ENCODE measurements around the gene PRMT1.
"Not testable (repeated sequence)": the region's sequence is repeated elsewhere in the genome, so short reads cannot be mapped to it uniquely, and the experiment has no call there.

The PRMT1 gene

DNA sequence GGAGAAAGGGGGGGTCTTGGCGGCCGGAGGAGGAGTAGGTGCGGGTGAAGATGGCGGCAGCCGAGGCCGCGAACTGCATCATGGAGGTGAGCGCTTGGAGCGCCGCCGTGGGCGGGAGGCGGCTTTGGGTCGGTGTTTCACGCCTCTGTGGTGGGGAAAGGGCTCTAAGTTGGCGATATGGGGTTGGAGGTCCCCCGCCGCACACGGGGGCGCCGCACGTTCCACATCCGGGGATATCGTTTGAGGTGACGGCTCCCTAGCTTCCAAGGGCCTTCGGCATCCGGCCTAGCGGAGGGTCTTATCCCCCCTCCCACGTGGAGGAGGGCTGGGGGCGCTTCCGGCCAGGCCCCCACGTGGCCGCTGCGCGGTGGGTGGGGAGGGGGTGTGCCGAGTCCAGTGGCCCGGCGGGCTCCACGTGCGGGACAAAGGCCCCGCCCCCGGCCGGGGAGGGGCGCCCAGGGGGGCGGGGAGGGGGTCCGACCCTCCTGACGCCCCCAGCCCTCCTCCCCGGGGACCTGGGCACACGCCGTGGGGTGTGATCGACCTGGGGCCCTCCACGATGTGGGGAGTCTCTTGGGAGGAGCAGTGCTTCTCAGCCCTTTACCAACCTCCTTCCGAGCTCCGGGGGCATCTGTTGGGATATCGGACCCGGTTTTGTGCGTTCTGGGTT lies at the start of gene PRMT1:
PRMT1 (plus strand) TSS at position 41 of the 670 bp plus-strand sequence; CDS start at position 51, 10 bp downstream.
- no peak for DNase-seq (ENCODE audit: low read depth)

GRCh38 chr19:49629659-49630058 lies 47.4 kb upstream of the PRMT1 start:
- no peak for DNase-seq (ENCODE audit: low read depth)

GRCh38 chr19:49631014-49631588 lies 46.0 kb upstream of the PRMT1 start:
- DNase-seq (ENCODE audit: low read depth): no peak

DNA sequence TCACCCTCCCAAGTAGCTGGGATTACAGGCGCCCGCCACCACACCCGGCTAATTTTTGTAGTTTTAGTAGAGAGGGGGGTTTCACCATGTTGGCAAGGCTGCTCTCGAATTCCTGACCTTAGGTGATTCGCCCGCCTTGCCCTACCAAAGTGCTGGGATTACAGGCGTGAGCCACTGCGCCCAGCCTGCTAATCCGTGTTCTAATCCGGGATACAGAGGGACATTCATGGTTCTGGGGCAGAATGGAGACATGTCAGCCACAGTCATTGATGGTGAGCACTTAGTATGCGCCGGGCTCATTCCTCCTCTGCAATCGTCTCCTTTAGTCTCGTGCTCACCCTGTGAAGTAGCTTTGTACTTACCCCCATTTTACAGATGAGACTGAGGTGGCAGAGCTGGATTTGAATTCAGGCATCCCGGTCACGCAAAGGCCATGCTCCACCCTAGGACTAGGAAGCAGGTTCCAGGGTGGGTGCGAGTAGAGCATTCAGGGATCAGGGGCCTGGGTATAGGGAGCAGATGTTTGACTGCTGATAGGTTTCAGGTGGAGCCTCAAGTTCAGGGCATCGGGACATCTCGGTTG lies 45.4 kb upstream of the PRMT1 start:
- DNase-seq (ENCODE audit: low read depth): no peak

DNA sequence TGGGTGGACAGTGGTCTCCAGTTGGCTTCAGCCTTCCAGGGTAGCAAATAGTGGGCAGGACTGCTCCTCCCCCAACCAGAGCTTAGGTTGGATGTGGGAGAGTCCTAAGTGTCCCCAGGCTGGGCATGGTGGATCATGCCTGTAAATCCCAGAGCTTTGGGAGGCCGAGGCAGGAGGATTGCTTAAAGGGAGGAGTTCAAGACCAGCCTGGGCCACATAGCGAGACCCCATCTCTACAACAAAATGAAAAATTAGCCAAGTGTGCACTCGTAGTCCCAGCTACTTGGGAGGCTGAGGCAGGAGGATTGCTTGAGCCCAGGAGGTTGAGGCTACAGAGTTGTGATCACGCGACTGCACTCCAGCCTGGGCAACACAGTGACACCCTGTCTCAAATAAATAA lies 44.5 kb upstream of the PRMT1 start:
- DNase-seq (ENCODE audit: low read depth): no peak

DNA sequence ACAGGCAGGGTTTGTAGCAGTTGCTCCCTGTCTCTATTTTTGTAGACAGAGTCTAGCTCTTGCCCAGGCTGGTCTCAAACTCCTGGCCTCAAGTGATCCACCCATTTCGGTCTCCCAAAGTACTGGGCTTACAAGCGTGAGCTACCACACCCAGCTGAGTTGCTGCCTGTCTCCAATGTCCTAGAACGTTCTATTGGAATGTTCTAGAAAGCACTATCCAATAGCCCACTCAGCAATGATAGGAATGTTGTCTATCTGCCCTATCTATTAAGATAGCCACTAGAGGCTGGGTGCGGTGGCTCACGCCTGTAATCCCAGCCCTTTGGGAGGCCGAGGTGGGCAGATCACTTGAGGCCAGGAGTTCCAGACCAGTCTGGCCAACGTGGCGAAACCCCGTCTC lies 43.8 kb upstream of the PRMT1 start:
- DNase-seq (ENCODE audit: low read depth): not testable (repeated sequence)

GRCh38 chr19:49635530-49636232 lies 41.4 kb upstream of the PRMT1 start:
- DNase-seq (ENCODE audit: low read depth): no peak

DNA sequence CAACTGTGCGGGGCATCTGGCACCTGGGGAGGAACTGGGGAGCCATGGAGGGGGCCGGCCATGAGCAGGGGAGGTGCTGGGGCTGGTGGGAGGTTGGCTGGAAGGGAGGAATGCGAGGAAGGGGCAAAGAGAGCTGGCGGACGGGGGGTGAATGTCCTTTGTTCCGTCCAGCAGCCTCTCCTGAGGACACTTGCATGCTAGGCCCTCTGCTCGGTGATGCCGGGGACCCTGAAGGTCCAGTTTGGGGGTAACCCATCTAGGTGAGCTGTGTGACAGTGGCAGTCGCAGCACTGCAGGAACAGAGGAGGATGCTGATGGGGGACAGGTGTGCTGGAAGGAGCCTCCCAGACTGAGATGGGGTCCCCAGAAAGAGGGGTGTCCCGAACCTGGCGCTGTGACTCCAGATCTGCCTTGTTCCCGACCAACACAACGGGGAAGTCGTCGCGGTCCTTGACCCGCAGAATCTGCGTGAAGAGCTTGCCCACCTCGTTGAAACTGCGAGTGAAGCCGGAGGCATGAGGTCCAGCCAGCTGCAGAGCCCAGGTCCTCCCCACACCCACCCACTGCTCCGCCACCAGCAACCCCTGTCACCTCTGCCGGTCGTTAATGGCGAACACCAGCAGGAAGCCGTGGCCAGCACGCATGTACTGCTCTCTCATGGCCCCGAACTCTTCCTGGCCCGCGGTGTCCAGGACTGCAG lies 40.7 kb upstream of the PRMT1 start:
- no peak for DNase-seq (ENCODE audit: low read depth)

DNA sequence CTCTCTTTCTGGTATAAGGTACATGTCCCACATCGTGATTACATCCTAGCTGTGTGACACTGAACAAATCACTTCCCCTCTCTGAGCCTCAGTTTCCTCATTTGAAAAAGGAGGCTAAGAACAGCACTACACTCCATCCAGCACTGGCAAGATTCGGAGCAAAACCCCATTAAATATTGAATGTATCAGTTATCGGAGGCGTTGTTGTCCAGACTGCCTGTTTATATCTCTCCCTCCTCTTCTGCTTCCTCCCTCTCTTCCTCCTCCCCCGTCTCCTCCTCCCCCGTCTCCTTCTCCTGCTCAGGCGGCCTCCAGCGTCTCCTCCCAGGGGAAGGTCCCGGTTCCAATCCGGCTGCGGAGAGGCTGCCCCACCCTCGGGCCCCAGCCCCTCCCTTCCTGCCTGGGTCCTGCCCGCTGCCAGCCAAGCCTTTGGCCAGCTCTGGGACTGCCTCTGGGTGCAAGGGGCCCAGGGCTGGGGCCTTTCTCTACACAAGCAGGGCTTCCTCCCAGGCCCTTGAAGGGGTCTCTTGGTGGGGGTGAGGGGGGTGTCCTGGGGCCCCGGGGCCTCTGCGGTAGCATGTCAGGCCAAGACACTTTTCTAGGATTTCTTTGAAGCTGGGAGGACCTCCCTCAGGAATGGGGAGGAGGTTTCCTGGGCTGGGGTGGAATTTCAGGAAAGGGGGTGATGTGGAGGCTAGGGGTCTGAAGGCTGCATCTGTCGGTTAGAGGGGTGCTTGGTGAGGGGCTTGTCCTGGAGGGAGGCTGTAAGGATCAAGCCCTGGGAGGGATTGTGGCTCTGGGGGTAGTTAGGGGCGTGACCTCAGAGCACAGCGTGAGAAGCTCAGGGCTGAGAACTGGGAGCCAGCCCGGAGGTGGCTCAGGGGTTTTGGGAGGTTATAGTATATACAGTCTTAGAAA lies 39.0 kb upstream of the PRMT1 start:
- no peak for DNase-seq (ENCODE audit: low read depth)

GRCh38 chr19:49639401-49640112 lies 37.5 kb upstream of the PRMT1 start:
- no peak for DNase-seq (ENCODE audit: low read depth)

DNA sequence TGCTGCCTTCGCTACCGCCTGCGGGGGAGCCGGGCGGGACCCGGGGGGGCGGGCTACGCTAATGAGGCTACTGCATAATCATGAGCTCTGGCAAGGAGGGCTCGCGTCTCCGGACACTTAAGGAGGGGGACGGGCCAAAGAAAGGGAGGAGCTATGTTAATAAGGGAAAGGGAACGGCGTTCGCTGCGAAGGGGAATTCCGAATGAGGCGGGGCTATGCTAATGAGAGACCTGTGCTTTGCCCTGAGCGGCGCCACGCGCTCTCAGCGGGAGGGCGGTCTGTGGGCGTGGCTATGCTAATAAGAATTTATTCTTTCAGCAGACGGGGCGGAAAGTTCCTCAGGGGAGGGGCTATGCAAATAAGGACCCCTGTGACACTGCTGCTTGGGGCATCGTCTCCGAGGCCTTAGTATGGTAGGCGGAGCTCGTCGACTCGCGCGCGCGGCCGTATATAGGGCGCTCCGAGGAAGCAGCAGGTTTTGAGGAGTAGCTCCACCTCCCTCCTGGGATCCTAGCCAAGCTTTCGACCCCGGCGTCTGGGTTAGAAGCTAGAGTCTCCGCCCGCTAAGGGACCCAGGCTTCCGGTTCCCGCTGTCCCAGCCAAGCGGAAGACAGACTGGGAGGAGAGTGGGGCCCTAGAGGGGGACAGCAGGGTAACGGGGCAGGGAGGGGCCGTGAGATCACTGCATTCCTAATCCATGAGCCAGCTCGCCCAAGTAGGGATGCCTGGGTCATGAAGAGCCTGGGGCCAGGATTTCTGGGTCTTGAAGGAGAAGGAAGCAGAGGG lies 36.8 kb upstream of the PRMT1 start, which contains the start of gene RRAS:
RRAS (minus strand) TSS at position 31 of the 786 bp plus-strand sequence. CDS start 45 bp downstream, outside the sequence.
- DNase-seq (ENCODE audit: low read depth): peak; percentile 100

DNA sequence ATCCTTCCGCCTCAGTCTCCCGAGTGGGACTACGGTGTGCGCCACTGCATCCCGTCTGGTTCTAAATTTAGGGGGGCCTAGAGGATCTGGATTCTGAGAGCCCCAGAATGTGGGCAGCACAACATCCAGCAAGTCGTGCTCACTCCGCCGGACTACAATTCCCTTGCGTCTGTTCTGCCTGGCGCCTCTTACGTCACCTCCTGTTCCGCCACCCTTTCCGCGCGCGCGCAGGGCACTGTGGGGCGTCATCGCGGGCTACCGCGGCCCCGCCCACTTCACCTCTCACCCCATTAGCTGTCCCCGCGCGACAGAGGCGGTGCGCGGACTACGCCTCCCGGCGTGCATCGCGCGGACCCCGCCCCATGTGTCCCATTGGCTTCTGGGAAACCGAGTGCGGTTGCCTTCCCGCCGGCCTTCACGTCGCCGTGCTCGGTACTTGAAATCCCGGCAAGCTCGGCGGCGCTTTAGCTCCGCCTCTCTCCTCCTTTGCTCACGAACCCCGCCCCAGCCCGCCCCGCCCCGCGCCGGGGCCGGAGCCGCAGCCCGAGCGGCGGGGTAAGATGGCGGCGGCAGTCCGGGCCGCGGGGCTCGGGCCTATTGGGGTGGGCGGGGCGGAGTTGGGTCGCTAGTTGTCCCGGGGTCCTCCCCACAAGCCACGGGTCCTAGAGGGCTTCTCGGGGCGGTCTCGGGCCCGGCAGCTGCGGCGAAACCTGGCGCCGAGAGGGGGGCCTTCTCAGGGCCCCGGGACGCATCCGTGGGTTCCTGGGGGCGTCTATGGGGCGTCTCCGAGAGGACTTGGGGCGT lies 35.2 kb upstream of the PRMT1 start, which contains the start of gene SCAF1:
SCAF1 (plus strand) TSS at position 522 of the 804 bp plus-strand sequence. CDS start 2,818 bp downstream, outside the sequence.
- DNase-seq (ENCODE audit: low read depth): peak; percentile 98

- DNase-seq (ENCODE audit: low read depth): no peak
These were observed 34.5 kb upstream of the PRMT1 start for GRCh38 chr19:49642492-49643035.

DNA sequence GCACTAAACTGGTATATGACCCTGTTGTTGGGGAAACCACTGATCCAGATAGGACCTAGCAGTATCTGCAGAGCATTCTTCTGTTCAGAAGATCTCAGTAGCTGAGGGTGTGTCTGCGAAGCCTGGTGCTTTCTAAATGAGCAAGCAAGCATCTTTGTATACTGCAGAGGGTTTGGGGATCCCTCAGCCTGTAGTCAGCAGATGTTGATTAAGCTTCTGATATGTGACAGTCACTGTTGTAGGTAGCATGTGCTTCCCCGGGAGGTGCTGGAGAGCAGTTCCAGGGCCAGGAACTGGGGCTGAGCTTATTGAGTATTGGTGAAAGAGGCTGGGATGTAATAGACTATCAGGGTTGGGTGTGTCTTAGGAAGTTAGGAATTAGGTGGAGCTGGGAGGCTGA lies 33.6 kb upstream of the PRMT1 start:
- DNase-seq (ENCODE audit: low read depth): no peak

GRCh38 chr19:49645592-49645991 lies 31.5 kb upstream of the PRMT1 start:
- DNase-seq (ENCODE audit: low read depth): no peak

- no peak for DNase-seq (ENCODE audit: low read depth)
These were observed 31.1 kb upstream of the PRMT1 start for GRCh38 chr19:49645995-49646394.

DNA sequence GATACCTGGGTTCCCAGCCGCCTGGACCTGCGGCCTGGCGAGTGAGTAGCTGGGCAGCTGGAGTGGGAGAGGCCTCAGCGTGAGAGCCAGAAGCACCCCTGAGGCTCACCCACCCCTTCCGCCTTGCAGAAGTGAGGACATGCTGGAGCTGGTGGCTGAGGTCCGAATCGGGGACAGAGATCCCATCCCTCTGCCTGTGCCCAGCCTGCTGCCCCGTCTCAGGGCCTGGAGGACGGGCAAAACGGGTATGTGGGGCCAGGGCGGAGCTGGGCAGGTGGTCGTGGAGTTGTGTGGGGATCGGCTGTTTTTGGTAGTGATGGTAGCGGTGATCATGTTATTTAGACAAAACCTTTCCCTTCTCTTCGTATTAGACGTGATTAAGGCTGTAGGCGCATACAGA lies 30.5 kb upstream of the PRMT1 start:
- no peak for DNase-seq (ENCODE audit: low read depth)
